Measurements from ENCODE around the gene MPL. TPM values are rescaled to one million over a fixed set of nuclear protein-coding genes. Genes with fewer than 3 reads are reported as not detected.

MPL gene
- total and polyA plus RNA-seq, 2 of the 8 experiments (the other 6 are each of a cell fraction or from before 2014, with no cell fraction given): 0.08 TPM; not detected in 1

- peaks cover 4 to 11% (median 7%) of the 10 kb centered on the region in 4 experiments; a peak in 6 of 7 replicates for H3K4me1 ChIP-seq (replicated peaks in 1 of 4; ENCODE audit: control insufficient read depth in 3 of 4, insufficient read depth in 4 of 4, low read length in 3 of 4)
- H2BK12ac ChIP-seq (ENCODE audit: low read depth, low read length): no peak overlapping the region
- no CpG with 5 or more reads among the region's 2 CpGs for WGBS, 2 experiments (ENCODE audit: extremely low coverage in 1 of 2, insufficient coverage in 1 of 2, insufficient read length in 1 of 2, insufficient replicate concordance in 2 of 2, low coverage in 1 of 2, low lambda C conversion rate in 2 of 2, missing lambda C conversion rate in 1 of 2)
- peaks cover 4 to 9% of the 10 kb centered on the region in 2 experiments for H3K79me2 ChIP-seq (ENCODE audit: control insufficient read depth in 1 of 2, insufficient read depth in 2 of 2, low read length in 2 of 2)
- no peak overlapping the region for H2BK15ac ChIP-seq (ENCODE audit: low read length)
- H4K5ac ChIP-seq (ENCODE audit: insufficient read length, low read depth, low read length): no peak overlapping the region
- H3K4ac ChIP-seq (replicated peaks; ENCODE audit: insufficient read length, low read depth, low read length): no peak overlapping the region
- H3K14ac ChIP-seq (ENCODE audit: insufficient read length): no peak overlapping the region
- FAIRE-seq (no peak), DNase-seq (ENCODE audit: low read depth in 1 of 2, low spot score in 2 of 2) (no peak)
- H3K27ac ChIP-seq (ENCODE audit: low read depth, low read length): no peak overlapping the region
- no peak overlapping the region for H2AFZ ChIP-seq (ENCODE audit: low read length)
- H2AK5ac ChIP-seq (ENCODE audit: low read depth, low read length): no peak overlapping the region
- ChIA-PET POLR2A (ENCODE audit: partially characterized antibody) (interaction anchor here (0.6 to 1.9 kb wide), 2 partner anchors 12 to 29 kb away, joined by 4 to 5 read pairs; no protein-coding TSS in a partner anchor), CTCF (ENCODE audit: partially characterized antibody) (interaction anchor here (0.9 to 1.5 kb wide), 3 partner anchors 13 to 117 kb away, joined by 4 to 6 read pairs (median 4); partner anchors contain the start of gene ELOVL1)
- no peak overlapping the region for H4K8ac ChIP-seq (ENCODE audit: extremely low read depth, insufficient read depth, low read length)
- no peak overlapping the region for H3K9ac ChIP-seq (replicated peaks in 1 of 4; ENCODE audit: extremely low read depth in 1 of 4, low read depth in 3 of 4, low read length in 3 of 4)
- H3K9me3 ChIP-seq (ENCODE audit: insufficient read depth in 2 of 2, low read depth in 1 of 2, low read length in 1 of 2): no peaks in the 10 kb centered on the region
- no peak overlapping the region for H4K91ac ChIP-seq (replicated peaks; ENCODE audit: insufficient read length, low read length)
- H3K18ac ChIP-seq (ENCODE audit: extremely low read depth, low read length): no peak overlapping the region
- no peak overlapping the region for H3K4me3 ChIP-seq (ENCODE audit: extremely low read depth in 1 of 4, insufficient read depth in 2 of 4, low read depth in 3 of 4, low read length in 4 of 4)
- no peak overlapping the region for H3K56ac ChIP-seq (replicated peaks; ENCODE audit: insufficient read length, low read depth, low read length)
- H3K36me3 ChIP-seq (ENCODE audit: control insufficient read depth in 2 of 4, insufficient read depth in 4 of 4, low read length in 3 of 4): peaks cover under 1 to 5% (median 2%) of the 10 kb centered on the region in 4 experiments; a peak in 6 of 8 replicates
- H3K4me2 ChIP-seq (ENCODE audit: insufficient read depth in 1 of 2, low read depth in 2 of 2, low read length in 2 of 2): no peak overlapping the region
- H2BK20ac ChIP-seq (ENCODE audit: low read length): no peak overlapping the region
- no peak overlapping the region for H2BK5ac ChIP-seq (ENCODE audit: low read depth, low read length)
- no peak overlapping the region for H3K23ac ChIP-seq (ENCODE audit: insufficient read length)
- peaks cover under 1 to 5% of the 10 kb centered on the region in 2 experiments for H4K20me1 ChIP-seq (replicated peaks in 1 of 2; ENCODE audit: control insufficient read depth in 1 of 2, insufficient read depth in 2 of 2, low read length in 2 of 2)
- no peak overlapping the region for H2BK120ac ChIP-seq (replicated peaks; ENCODE audit: low read depth, low read length)
- H3K27me3 ChIP-seq (replicated peaks in 1 of 4; ENCODE audit: control insufficient read depth in 3 of 4, extremely low read depth in 1 of 4, insufficient read depth in 3 of 4, low read length in 3 of 4): no peaks in the 10 kb centered on the region
- H3K23me2 ChIP-seq (ENCODE audit: low read depth, low read length): peaks cover 7% of the 10 kb centered on the region
- H3K79me1 ChIP-seq (ENCODE audit: low read depth, low read length): no peaks in the 10 kb centered on the region
- no peak for TF ChIP-seq BCL11A (IDR thresholded peaks at IDR 0.05; ENCODE audit: low read depth in 2 of 2, low read length in 2 of 2)
Observed at GRCh38 chr1:43354936-43355335, 17.3 kb downstream of the MPL start.
